PC-9 (cell line): ENCODE results near the gene THBD. TPM values are rescaled to one million over a fixed set of nuclear protein-coding genes. Genes with fewer than 3 reads are reported as not detected.

Experiments used
- BruUV-seq: library from RNA; stranded (reverse); fragments of 400-500 nt; replicated peaks from 2 replicates; lab custom pipeline; 2021; lab: Mats Ljungman, UMichigan
- CTCF ChIA-PET: fragments of 300-600 bp; sonication (Branson Sonifier 250); formaldehyde crosslinking; loops from one replicate; lab custom pipeline; 2022; ENCODE audit warnings: antibody characterized with exemption; lab: Charles Lee
- POLR2A ChIA-PET: fragments of 300-600 bp; sonication (Branson Sonifier 250); formaldehyde crosslinking; loops from one replicate; lab custom pipeline; 2022; ENCODE audit warnings: antibody characterized with exemption; ENCODE audit not compliant: unreplicated experiment; lab: Charles Lee
- DNase-seq, 2 experiments: peaks; one replicate each; pipeline versions ENCODE4 v3.0.0 to v3.0.0-alpha.2; 2015 to 2022; ENCODE audit warnings: mixed read lengths in 1 of 2
- H2AFZ ChIP-seq: fragments of 200-600 bp; sonication (generic); 2 replicates; pipeline ENCODE4 v1.8.1; 2017; ENCODE audit warnings: antibody characterized with exemption
- H3F3A ChIP-seq: fragments of 200-600 bp; sonication (generic); 2 replicates; pipeline ENCODE4 v1.8.1; 2017; ENCODE audit warnings: antibody characterized with exemption, mild to moderate bottlenecking, low read depth; ENCODE audit not compliant: insufficient read depth
- H3K27ac ChIP-seq: fragments of 200-600 bp; sonication (generic); 2 replicates; pipeline ENCODE4 v1.6.1; 2016; ENCODE audit warnings: mixed run types
- H3K27me3 ChIP-seq: fragments of 200-600 bp; sonication (generic); 2 replicates; pipeline ENCODE4 v1.6.1; 2016; ENCODE audit warnings: low read depth, mixed run types; ENCODE audit not compliant: insufficient read depth
- H3K36me3 ChIP-seq: fragments of 200-600 bp; sonication (generic); 2 replicates; pipeline ENCODE4 v1.6.1; 2016; ENCODE audit warnings: low read depth, mixed run types
- H3K4me1 ChIP-seq: fragments of 200-600 bp; sonication (generic); replicated peaks from 2 replicates; pipeline ENCODE4 v1.6.1; 2016; ENCODE audit warnings: mixed run types; ENCODE audit not compliant: insufficient read depth
- H3K4me2 ChIP-seq: fragments of 200-600 bp; sonication (generic); 2 replicates; pipeline ENCODE4 v1.6.1; 2017; ENCODE audit warnings: mixed run types
- H3K4me3 ChIP-seq: fragments of 200-600 bp; sonication (generic); 2 replicates; pipeline ENCODE4 v1.6.1; 2016; ENCODE audit warnings: mixed run types
- H3K79me2 ChIP-seq: fragments of 200-600 bp; sonication (generic); 2 replicates; pipeline ENCODE4 v1.6.1; 2017; ENCODE audit warnings: low read depth, mixed run types
- H3K9me2 ChIP-seq: fragments of 200-600 bp; sonication (generic); 2 replicates; pipeline ENCODE4 v1.8.1; 2017; ENCODE audit warnings: mild to moderate bottlenecking; ENCODE audit not compliant: insufficient read depth
- H3K9me3 ChIP-seq: fragments of 200-600 bp; sonication (generic); 2 replicates; pipeline ENCODE4 v1.8.1; 2016; ENCODE audit warnings: low read depth; ENCODE audit not compliant: insufficient read depth
- H4K20me1 ChIP-seq: fragments of 200-600 bp; sonication (generic); 2 replicates; pipeline ENCODE4 v1.8.1; 2017; ENCODE audit not compliant: insufficient read depth
- EZH2 ChIP-seq: fragments of 200-600 bp; sonication (generic); IDR thresholded peaks from 2 replicates; pipeline ENCODE4 v1.8.0; 2017; ENCODE audit warnings: antibody characterized with exemption, low read depth
- intact Hi-C: fragments of 100-400 bp; cut with micrococcal nuclease; formaldehyde crosslinking; loops from one replicate; pipeline ENCODE4 v1.10.0; 2022; ENCODE audit not compliant: unreplicated experiment
- total RNA-seq: library from RNA; stranded (reverse); gene quantifications from 2 replicates; pipeline ENCODE4 v1.2.3, GENCODE V29; 2021
- TF ChIP-seq, protein P1 (sequence below): fragments of 200-600 bp; sonication (generic); conservative IDR thresholded peaks from 2 replicates; pipeline ENCODE4 v1.6.1; 2017; ENCODE audit warnings: mixed run types, antibody characterized with exemption, mild to moderate bottlenecking, moderate library complexity

Gene THBD
- total RNA-seq, 1 experiment from 2014 or later: 1.7 TPM

DNA sequence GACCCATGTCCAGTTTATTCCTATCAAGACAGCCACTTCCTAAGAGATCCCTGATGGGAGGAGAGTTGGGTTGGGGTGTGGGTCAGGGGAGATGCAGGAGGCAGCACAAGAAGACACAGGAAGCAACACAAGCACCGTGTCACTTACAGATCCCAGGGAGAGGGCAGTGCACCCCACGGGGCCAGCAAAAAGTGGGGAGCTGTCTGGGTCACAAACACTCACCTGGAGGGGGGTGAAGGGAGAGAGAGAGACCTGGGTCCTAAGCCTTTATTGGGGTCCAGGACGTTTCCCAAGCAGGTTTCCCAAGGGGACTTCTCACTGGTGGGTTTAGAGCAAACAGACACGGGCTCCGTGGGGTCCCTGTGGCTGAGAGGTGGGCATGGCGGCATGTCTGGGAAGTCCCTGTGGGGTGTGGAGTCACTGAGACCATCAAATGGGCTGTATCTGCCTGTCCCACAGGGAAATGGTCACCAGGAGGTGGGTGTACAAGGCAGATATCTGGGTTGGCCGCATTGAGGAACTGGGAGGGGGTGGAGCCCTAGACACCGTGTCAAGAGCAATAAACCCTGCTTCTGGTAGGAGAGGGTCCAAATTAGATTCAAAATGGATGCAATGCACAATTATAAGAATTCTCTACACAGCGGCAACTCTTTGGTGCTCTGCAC lies 38.2 kb upstream of the THBD start:
- no peaks in the 10 kb centered on the region for H4K20me1 ChIP-seq
- no peak overlapping the region for H3K4me2 ChIP-seq
- no peaks in the 10 kb centered on the region for H3K36me3 ChIP-seq
- no peaks in the 10 kb centered on the region for H3K79me2 ChIP-seq
- intact Hi-C loops: no loop called here
- TF ChIP-seq EZH2: no peak
- TF ChIP-seq, protein P1, sequence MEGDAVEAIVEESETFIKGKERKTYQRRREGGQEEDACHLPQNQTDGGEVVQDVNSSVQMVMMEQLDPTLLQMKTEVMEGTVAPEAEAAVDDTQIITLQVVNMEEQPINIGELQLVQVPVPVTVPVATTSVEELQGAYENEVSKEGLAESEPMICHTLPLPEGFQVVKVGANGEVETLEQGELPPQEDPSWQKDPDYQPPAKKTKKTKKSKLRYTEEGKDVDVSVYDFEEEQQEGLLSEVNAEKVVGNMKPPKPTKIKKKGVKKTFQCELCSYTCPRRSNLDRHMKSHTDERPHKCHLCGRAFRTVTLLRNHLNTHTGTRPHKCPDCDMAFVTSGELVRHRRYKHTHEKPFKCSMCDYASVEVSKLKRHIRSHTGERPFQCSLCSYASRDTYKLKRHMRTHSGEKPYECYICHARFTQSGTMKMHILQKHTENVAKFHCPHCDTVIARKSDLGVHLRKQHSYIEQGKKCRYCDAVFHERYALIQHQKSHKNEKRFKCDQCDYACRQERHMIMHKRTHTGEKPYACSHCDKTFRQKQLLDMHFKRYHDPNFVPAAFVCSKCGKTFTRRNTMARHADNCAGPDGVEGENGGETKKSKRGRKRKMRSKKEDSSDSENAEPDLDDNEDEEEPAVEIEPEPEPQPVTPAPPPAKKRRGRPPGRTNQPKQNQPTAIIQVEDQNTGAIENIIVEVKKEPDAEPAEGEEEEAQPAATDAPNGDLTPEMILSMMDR: no peak
- no peak overlapping the region for H3K27ac ChIP-seq
- no TSS peak for BruUV-seq
- H3K9me3 ChIP-seq: no peaks in the 10 kb centered on the region
- peaks cover 6% of the 10 kb centered on the region; the same call in 1 of the 2 replicates for H3F3A ChIP-seq
- peaks cover 11% of the 10 kb centered on the region for H3K4me1 ChIP-seq
- no peak overlapping the region for H2AFZ ChIP-seq
- POLR2A ChIA-PET: no interaction called here
- H3K9me2 ChIP-seq: no peaks in the 10 kb centered on the region
- 0 out of 2 replicates have a peak, but pooled peaks cover 4% of the 10 kb centered on the region for H3K27me3 ChIP-seq
- no peak overlapping the region for H3K4me3 ChIP-seq
- CTCF ChIA-PET: no interaction called here
- no peak for DNase-seq

DNA sequence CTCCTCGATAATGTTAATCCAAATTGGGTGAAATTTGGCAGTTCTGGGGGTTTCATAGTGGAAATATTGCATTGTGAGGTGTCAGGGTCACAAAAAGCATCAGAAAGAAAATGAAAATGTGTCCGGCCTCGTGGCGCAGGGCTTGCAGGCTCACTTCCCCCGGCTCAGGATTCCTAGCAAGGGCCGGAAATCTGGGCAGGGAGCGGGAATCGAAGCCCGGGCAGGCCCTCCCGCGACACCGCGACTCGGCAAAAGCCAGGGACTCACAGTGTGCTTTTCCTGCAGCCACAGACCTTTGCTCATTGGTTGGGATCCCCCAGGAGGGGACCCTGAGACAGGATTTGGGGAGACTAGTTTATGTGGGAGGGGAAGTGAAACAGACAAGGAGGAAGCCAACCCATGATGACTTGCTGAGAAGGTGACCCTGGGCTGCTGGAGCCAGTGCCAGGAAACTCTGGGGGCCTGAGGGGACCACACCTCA lies 37.5 kb upstream of the THBD start:
- no TSS peak for BruUV-seq
- Histone ChIP-seq H3K27ac (no peak overlapping the region), H3K36me3 (no peaks in the 10 kb centered on the region), H3F3A (peaks cover 6% of the 10 kb centered on the region; the same call in 1 of the 2 replicates), H2AFZ (no peak overlapping the region), H4K20me1 (no peaks in the 10 kb centered on the region), H3K9me2 (no peaks in the 10 kb centered on the region), H3K79me2 (no peaks in the 10 kb centered on the region), H3K4me3 (no peak overlapping the region), H3K27me3 (0 out of 2 replicates have a peak, but pooled peaks cover 4% of the 10 kb centered on the region), H3K4me2 (no peak overlapping the region), H3K4me1 (peaks cover 4% of the 10 kb centered on the region), H3K9me3 (no peaks in the 10 kb centered on the region)
- ChIA-PET CTCF (no interaction called here), POLR2A (no interaction called here)
- intact Hi-C loops: no loop called here
- TF ChIP-seq, protein P1: no peak
- no peak for TF ChIP-seq EZH2
- DNase-seq: no peak

GRCh38 chr20:23086056-23086566 lies 36.6 kb upstream of the THBD start, which contains the start of gene CD93:
Gene CD93 (minus strand): TSS chr20:23086324. CDS start chr20:23086192, 132 bp downstream.
- intact Hi-C loops: no loop called here
- TF ChIP-seq EZH2: no peak
- TF ChIP-seq, protein P1: no peak
- Histone ChIP-seq H3K9me3 (no peaks in the 10 kb centered on the region), H3K4me1 (no peaks in the 10 kb centered on the region), H3F3A (peaks cover 6% of the 10 kb centered on the region; the same call in 1 of the 2 replicates), H2AFZ (no peak within 1 kb of the TSS), H4K20me1 (no peaks in the 10 kb centered on the region), H3K27ac (no peak within 1 kb of the TSS), H3K36me3 (no peaks in the 10 kb centered on the region), H3K79me2 (no peaks in the 10 kb centered on the region), H3K4me3 (no peak within 1 kb of the TSS), H3K9me2 (no peaks in the 10 kb centered on the region), H3K4me2 (no peak within 1 kb of the TSS), H3K27me3 (0 out of 2 replicates have a peak, but pooled peaks cover 4% of the 10 kb centered on the region)
- no peak for DNase-seq
- ChIA-PET CTCF (no interaction called here), POLR2A (no interaction called here)
- BruUV-seq: no TSS peak
